ENCODE data around the gene GKAP1. TPM values are rescaled to one million over a fixed set of nuclear protein-coding genes. Genes with fewer than 3 reads are reported as not detected.
"Not testable (repeated sequence)": the region's sequence is repeated elsewhere in the genome, so short reads cannot be mapped to it uniquely, and the experiment has no call there.

Gene GKAP1
- total RNA-seq, 2 donors from 2014 or later = 12.2 to 14.0 TPM

DNA sequence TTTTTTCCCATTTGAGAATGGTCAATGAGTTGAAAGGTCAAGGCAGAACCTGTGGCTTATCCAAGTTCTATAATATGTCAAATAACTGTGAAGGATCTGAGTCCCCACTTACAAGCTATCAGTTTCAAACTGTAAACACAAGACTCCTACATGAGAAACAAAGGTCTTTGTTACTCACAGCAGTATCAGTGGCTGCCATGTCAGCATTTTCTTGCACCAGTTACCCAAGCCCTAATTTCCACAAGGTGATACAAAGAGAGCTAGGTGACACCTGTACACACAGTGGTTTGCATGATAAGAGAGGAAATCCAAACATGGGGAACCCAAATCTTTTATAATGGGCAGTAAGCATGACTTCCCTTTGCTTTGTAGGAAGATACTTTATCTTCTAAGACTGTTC, 101.8 kb downstream of the GKAP1 start:
- H3K9me3 Mint-ChIP-seq = no peaks in the 10 kb centered on the region
- H3K4me1 Mint-ChIP-seq (ENCODE audit: low read depth) = no peaks in the 10 kb centered on the region
- no peak overlapping the region for H3K4me3 Mint-ChIP-seq
- H3K36me3 Mint-ChIP-seq (ENCODE audit: insufficient read depth in 2 of 2) = no peaks in the 10 kb centered on the region
- no peak overlapping the region for H3K27ac Mint-ChIP-seq
- H3K27me3 Mint-ChIP-seq (ENCODE audit: low read depth) = no peaks in the 10 kb centered on the region
- ATAC-seq (replicated peaks in 1 of 2) (no peak), DNase-seq (no peak)

DNA sequence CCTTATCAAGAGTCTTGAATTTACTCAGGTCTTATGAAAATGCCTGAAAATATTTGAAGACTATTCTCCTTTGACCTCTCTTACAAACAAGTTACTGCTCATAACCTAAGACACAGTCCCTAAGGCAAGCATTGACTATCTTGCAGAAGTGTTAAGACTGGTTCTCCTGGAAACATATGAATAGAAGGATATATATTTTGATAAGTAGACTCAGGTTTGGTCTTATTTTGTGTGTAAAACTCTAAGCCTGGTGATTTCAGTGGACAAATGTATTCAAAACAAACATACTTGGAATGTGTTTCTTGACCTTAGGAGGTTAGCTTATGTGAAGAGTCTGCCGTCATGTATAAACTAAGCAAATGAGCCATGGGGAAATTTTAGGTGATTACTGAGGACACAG, 102.3 kb downstream of the GKAP1 start:
- Mint-ChIP-seq H3K4me3 (no peak overlapping the region), H3K4me1 (ENCODE audit: low read depth) (no peaks in the 10 kb centered on the region), H3K36me3 (ENCODE audit: insufficient read depth in 2 of 2) (no peaks in the 10 kb centered on the region), H3K27ac (no peak overlapping the region), H3K27me3 (ENCODE audit: low read depth) (no peaks in the 10 kb centered on the region), H3K9me3 (no peaks in the 10 kb centered on the region)
- DNase-seq (no peak), ATAC-seq (replicated peaks in 1 of 2) (no peak)

- no peaks in the 10 kb centered on the region for H3K9me3 Mint-ChIP-seq
- peaks cover 3% of the 10 kb centered on the region for H3K4me1 Mint-ChIP-seq (ENCODE audit: low read depth)
- ATAC-seq (replicated peaks in 1 of 2) (no peak), DNase-seq (no peak)
- H3K36me3 Mint-ChIP-seq (ENCODE audit: insufficient read depth in 2 of 2) = no peaks in the 10 kb centered on the region
- no peak overlapping the region for H3K4me3 Mint-ChIP-seq
- no peak overlapping the region for H3K27ac Mint-ChIP-seq
- no peaks in the 10 kb centered on the region for H3K27me3 Mint-ChIP-seq (ENCODE audit: low read depth)
Measured at GRCh38 chr9:83714329-83714728, 103.2 kb downstream of the GKAP1 start.

DNA sequence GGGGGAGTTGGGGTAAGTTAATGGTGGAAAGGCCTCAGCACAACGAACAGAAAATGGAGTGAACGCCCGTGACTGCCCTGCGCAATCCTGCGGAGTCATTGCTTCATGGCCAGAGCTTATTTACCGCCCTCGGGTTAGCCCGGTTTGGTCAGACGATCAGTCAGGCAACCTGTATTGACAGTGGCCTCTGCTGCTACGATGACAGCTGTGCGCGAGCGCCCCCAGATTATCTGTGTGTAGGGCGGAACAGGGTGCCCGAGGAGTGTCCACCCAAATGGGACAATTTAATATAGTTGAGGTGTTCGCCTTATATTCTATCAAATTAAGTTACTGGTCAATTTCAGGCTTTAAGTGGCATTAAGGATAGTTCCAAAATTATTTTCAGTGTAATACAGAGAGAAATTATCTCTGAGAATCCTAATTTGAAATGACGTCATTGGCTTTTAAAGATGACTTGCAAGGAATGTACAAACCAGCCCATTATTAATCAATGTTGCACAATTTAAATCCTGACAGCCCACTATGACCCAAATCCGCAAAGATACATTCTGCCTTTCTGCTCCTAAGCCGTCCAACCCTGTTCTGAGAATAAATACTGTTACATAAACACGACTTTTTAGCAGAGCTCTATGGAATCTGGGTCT, 108.9 kb downstream of the GKAP1 start:
- Mint-ChIP-seq H3K27me3 (ENCODE audit: low read depth) (no peaks in the 10 kb centered on the region), H3K9me3 (no peaks in the 10 kb centered on the region), H3K27ac (peak overlapping the region; percentile 100), H3K36me3 (ENCODE audit: insufficient read depth in 2 of 2) (peaks cover 3 to 9% of the 10 kb centered on the region in 2 donors), H3K4me1 (ENCODE audit: low read depth) (peaks cover 32% of the 10 kb centered on the region), H3K4me3 (peak overlapping the region; percentile 94)
- peak; percentile 36 to 41 for ATAC-seq (replicated peaks in 1 of 2)
- DNase-seq = peak; percentile 65 to 69

- ATAC-seq (replicated peaks in 1 of 2) = peak; percentile 78 to 79
- H3K9me3 Mint-ChIP-seq = no peaks in the 10 kb centered on the region
- peak within 1 kb of the TSS; percentile 100 for H3K27ac Mint-ChIP-seq
- peak; percentile 91 for DNase-seq
- H3K4me1 Mint-ChIP-seq (ENCODE audit: low read depth) = peaks cover 37% of the 10 kb centered on the region
- H3K27me3 Mint-ChIP-seq (ENCODE audit: low read depth) = no peaks in the 10 kb centered on the region
- H3K36me3 Mint-ChIP-seq (ENCODE audit: insufficient read depth in 2 of 2) = peaks cover 3 to 9% of the 10 kb centered on the region in 2 donors
- H3K4me3 Mint-ChIP-seq = peak within 1 kb of the TSS; percentile 94
Measured at GRCh38 chr9:83707768-83708514, 109.6 kb downstream of the GKAP1 start, which contains the start of gene UBQLN1. TSS of gene UBQLN1 (minus strand) at chr9:83707958. CDS start at chr9:83707679, 279 bp downstream.

DNA sequence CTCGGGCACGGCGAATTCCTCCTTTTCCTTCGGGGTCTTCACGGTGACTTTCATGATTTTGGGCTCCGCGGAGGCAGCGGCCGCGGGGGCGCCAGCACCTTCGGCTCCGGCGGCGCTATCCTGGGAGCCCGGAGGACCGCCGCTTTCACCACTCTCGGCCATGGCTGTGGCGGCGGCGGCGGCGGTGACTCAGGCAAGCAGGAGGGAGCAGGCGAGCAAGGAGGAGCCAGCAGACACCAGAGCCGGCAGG, 110.1 kb downstream of the GKAP1 start:
- H3K27ac Mint-ChIP-seq = peak overlapping the region; percentile 100
- H3K4me3 Mint-ChIP-seq = peak overlapping the region; percentile 94
- peaks cover 42% of the 10 kb centered on the region for H3K4me1 Mint-ChIP-seq (ENCODE audit: low read depth)
- DNase-seq (peak; percentile 82 to 87), ATAC-seq (replicated peaks in 1 of 2) (peak; percentile 75 to 79)
- H3K9me3 Mint-ChIP-seq = no peaks in the 10 kb centered on the region
- H3K27me3 Mint-ChIP-seq (ENCODE audit: low read depth) = no peaks in the 10 kb centered on the region
- H3K36me3 Mint-ChIP-seq (ENCODE audit: insufficient read depth in 2 of 2) = peaks cover 3 to 9% of the 10 kb centered on the region in 2 donors

DNA sequence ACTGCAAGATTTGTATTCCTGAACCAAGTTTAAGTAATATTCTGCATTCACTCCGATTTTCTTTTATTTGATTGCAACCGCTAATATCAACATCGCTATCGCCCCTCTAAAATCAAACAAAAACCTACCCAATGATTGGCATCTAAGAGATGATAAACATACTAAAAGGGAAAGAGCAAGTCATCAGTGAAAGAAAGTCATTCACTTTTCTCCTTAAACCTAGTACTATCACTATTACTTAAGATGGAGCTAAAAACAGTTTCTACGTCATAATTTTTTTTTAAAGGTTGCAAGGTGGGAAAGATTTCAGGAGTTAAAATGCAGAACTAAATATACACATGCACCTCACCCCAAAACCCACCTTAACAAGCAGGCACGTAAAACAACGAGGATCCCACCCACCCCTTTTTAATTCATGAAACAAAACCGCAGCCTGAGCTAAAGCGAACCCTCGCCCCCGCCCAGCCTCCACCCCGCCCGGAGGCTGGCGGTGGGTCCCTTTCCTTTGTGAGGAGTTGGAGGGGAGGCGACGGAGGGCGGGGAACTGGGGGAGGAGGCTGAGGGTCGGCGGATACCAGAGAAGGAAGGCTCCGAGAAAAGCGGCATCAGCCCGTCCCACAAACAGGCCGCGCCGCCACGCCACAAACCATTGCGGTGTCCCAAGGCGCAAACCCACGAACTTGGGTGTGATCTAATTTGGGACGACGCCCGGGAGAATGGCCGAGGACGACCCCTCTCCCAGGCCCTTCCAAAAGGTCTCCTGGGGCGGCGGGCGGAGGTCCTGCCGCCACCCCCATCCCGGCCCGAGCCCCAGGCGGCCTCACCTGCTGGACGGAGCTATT, 110.7 kb downstream of the GKAP1 start:
- peak overlapping the region; percentile 92 for H3K27ac Mint-ChIP-seq
- H3K9me3 Mint-ChIP-seq = no peaks in the 10 kb centered on the region
- H3K4me1 Mint-ChIP-seq (ENCODE audit: low read depth) = peaks cover 47% of the 10 kb centered on the region
- ATAC-seq (replicated peaks in 1 of 2) (peak; percentile 41 to 45), DNase-seq (peak; percentile 72 to 79)
- H3K36me3 Mint-ChIP-seq (ENCODE audit: insufficient read depth in 2 of 2) = peaks cover 3 to 9% of the 10 kb centered on the region in 2 donors
- no peaks in the 10 kb centered on the region for H3K27me3 Mint-ChIP-seq (ENCODE audit: low read depth)
- H3K4me3 Mint-ChIP-seq = peak overlapping the region; percentile 94

GRCh38 chr9:83705219-83705651, 112.3 kb downstream of the GKAP1 start:
- Mint-ChIP-seq H3K4me3 (peak overlapping the region; percentile 94), H3K4me1 (ENCODE audit: low read depth) (peaks cover 61% of the 10 kb centered on the region), H3K27ac (peak overlapping the region; percentile 92)
- H3K27me3 Mint-ChIP-seq (ENCODE audit: low read depth); ATAC-seq (replicated peaks in 1 of 2); H3K36me3 Mint-ChIP-seq (ENCODE audit: insufficient read depth in 2 of 2); H3K9me3 Mint-ChIP-seq: not testable (repeated sequence)
- DNase-seq = peak in 1 of 2 donors; percentile 8

DNA sequence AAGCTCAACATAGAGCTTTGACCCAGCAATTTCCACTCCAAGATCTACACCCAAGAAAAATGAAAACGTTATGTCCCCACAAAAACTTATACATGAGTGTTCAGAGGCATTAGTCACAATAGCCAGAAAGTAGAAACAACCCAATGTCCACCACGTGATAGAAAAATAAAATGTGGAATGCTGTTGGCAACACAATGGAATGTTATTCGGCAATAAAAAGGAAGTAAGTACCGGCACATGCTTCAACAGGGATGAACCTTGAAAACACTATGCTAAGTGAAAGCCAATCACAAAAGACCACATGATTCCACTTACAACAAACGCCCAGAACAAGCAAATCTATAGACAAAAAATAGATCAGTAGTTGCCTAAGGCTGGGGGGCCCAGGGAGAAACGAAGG, 115.8 kb downstream of the GKAP1 start:
- Mint-ChIP-seq H3K4me3 (peak overlapping the region; percentile 11 to 68), H3K9me3 (no peaks in the 10 kb centered on the region), H3K4me1 (ENCODE audit: low read depth) (peaks cover 80% of the 10 kb centered on the region), H3K36me3 (ENCODE audit: insufficient read depth in 2 of 2) (peaks cover 3 to 10% of the 10 kb centered on the region in 2 donors), H3K27ac (no peak overlapping the region), H3K27me3 (ENCODE audit: low read depth) (no peaks in the 10 kb centered on the region)
- ATAC-seq (replicated peaks in 1 of 2) (no peak), DNase-seq (no peak)

GRCh38 chr9:83701286-83701685, 116.3 kb downstream of the GKAP1 start:
- peak overlapping the region; percentile 42 for H3K27ac Mint-ChIP-seq
- H3K4me1 Mint-ChIP-seq (ENCODE audit: low read depth) = peaks cover 75% of the 10 kb centered on the region

DNA sequence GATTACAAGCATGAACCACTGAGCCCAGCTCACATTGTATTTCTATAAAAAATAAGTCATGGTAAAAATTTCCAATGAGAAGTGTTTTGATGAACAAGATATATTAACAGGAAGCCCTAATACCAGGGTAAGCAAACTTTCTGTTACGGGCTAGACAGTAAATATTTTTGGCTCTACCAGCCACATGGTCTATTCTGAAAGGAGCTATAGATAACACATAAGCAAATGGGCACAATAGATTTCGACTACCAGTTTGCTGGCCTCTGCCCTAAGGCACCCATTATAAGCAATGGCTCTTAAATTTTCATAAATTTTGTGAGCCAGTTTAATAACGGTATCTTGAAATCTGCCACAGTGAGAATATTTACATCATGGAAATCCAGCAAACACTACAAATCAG, 118.0 kb downstream of the GKAP1 start:
- ATAC-seq (replicated peaks in 1 of 2) (no peak), DNase-seq (no peak)
- peak overlapping the region; percentile 63 for H3K27ac Mint-ChIP-seq
- H3K4me3 Mint-ChIP-seq = peak overlapping the region; percentile 6 to 24
- peaks cover 0 to 6% of the 10 kb centered on the region in 2 donors for H3K36me3 Mint-ChIP-seq (ENCODE audit: insufficient read depth in 2 of 2)
- no peaks in the 10 kb centered on the region for H3K9me3 Mint-ChIP-seq
- no peaks in the 10 kb centered on the region for H3K27me3 Mint-ChIP-seq (ENCODE audit: low read depth)
- peaks cover 75% of the 10 kb centered on the region for H3K4me1 Mint-ChIP-seq (ENCODE audit: low read depth)

More at GRCh38 chr9:83701286-83701685, 116.3 kb downstream of the GKAP1 start:
- DNase-seq (no peak), ATAC-seq (replicated peaks in 1 of 2) (no peak)
- H3K36me3 Mint-ChIP-seq (ENCODE audit: insufficient read depth in 2 of 2) = peaks cover 0 to 6% of the 10 kb centered on the region in 2 donors
- H3K4me3 Mint-ChIP-seq = peak overlapping the region in 1 of 2 donors; percentile 68
- no peaks in the 10 kb centered on the region for H3K9me3 Mint-ChIP-seq
- no peaks in the 10 kb centered on the region for H3K27me3 Mint-ChIP-seq (ENCODE audit: low read depth)

DNA sequence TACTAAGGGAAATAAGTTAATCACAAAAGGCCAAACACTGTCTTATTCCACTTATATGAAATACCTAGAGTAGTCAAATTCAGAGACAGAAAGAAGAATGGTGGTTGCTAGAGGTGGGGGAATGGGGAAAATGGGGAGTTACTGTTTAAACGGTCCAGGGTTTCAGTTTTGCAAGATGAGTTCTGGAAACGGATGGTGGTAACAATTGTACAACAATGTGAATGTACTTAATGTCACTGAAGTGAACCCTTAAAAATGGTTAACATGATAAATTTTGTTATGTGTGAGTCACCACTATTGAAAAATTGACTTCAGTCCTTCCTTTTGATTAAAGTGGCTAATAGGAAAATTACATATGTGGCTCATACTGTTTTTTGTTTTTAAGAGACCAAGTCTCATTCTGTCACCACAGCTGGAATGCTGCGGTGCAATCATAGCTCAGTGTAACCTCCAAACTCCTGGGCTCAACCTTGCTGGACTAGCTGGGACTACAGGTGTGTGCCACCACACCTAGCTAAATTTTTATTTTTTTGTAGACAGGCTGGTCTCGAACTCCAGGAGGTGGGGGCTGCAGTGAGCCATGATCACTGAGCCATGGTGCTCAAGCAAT, 118.5 kb downstream of the GKAP1 start:
- DNase-seq (no peak), ATAC-seq (replicated peaks in 1 of 2) (peak; percentile 39 to 64)
- Mint-ChIP-seq H3K36me3 (ENCODE audit: insufficient read depth in 2 of 2) (peaks cover 0 to 6% of the 10 kb centered on the region in 2 donors), H3K27me3 (ENCODE audit: low read depth) (no peaks in the 10 kb centered on the region), H3K4me1 (ENCODE audit: low read depth) (peaks cover 75% of the 10 kb centered on the region), H3K9me3 (no peaks in the 10 kb centered on the region), H3K4me3 (peak overlapping the region; percentile 24 to 27), H3K27ac (peak overlapping the region; percentile 63)
